Cardiac muscle cell (in vitro differentiated cells and primary cell): Measurements from ENCODE around the gene IMPDH1. TPM values are rescaled to one million over a fixed set of nuclear protein-coding genes. Genes with fewer than 3 reads are reported as not detected.

ENCODE experiments used
- DNase-seq, 2 donors: peaks; one replicate each; pipeline versions ENCODE4 v3.0.0 to v3.0.0-alpha.2; 2010 to 2017; ENCODE audit warnings: low read depth in 1 of 2, low spot score in 1 of 2
- H3K27ac ChIP-seq: fragments of 200-600 bp; sonication (generic); 2 replicates; pipeline ENCODE4 v1.5.1; 2016
- H3K27me3 ChIP-seq: fragments of 200-600 bp; sonication (generic); 2 replicates; pipeline ENCODE4 v1.6.0; 2016; ENCODE audit warnings: control low read depth
- H3K36me3 ChIP-seq: fragments of 200-600 bp; sonication (generic); 2 replicates; pipeline ENCODE4 v1.5.1; 2016; ENCODE audit warnings: control low read depth
- H3K4me1 ChIP-seq: fragments of 200-600 bp; sonication (generic); 2 replicates; pipeline ENCODE4 v1.8.1; 2017; ENCODE audit warnings: low read depth, mild to moderate bottlenecking, mixed run types
- H3K4me3 ChIP-seq: fragments of 200-600 bp; sonication (generic); 2 replicates; pipeline ENCODE4 v1.5.1; 2016; ENCODE audit warnings: mild to moderate bottlenecking
- H3K9me3 ChIP-seq: fragments of 200-600 bp; sonication (generic); 2 replicates; pipeline ENCODE4 v1.5.1; 2017; ENCODE audit warnings: low read depth, mild to moderate bottlenecking, control low read depth
- CTCF ChIP-seq: IDR thresholded peaks from 2 replicates; pipeline ENCODE4 v1.5.1; 2012; ENCODE audit warnings: low read depth, mild to moderate bottlenecking, low read length
- polyA plus RNA-seq: library from polyadenylated mRNA; unstranded; fragments of >200 nt; fragmentation: Nextera tagmentation; extraction: Ambion mirVana; gene quantifications from 2 replicates; pipeline ENCODE4 v1.2.1, GENCODE V29; 2016
- total RNA-seq: library from RNA; depleted of rRNA; stranded (reverse); fragments of >200 nt; gene quantifications from 2 replicates; pipeline ENCODE4 v1.2.3, GENCODE V29; 2016

Gene IMPDH1
- total and polyA plus RNA-seq, 2 experiments from 2014 or later: 20.5 to 24.0 TPM

GRCh38 chr7:128343554-128344430, 66.0 kb downstream of the IMPDH1 start, which contains the start of gene RBM28:
Gene RBM28 (minus strand): TSS chr7:128343908. CDS start chr7:128343793, 115 bp downstream.
- peak; percentile 94 to 96 for DNase-seq
- H3K36me3 ChIP-seq: peaks cover 3% of the 10 kb centered on the region
- H3K4me3 ChIP-seq: peak within 1 kb of the TSS; percentile 60
- H3K4me1 ChIP-seq: no peaks in the 10 kb centered on the region
- no peaks in the 10 kb centered on the region for H3K9me3 ChIP-seq
- peak within 1 kb of the TSS; percentile 93 for H3K27ac ChIP-seq
- peaks cover 6% of the 10 kb centered on the region for H3K27me3 ChIP-seq
- TF ChIP-seq CTCF: no peak

Other genes starting within 250 kb of the IMPDH1 start
- not detected in 2 replicates for gene LEP, start 168.7 kb downstream of the IMPDH1 start, total RNA-seq
- not detected in 2 replicates for gene LEP, start 168.7 kb downstream of the IMPDH1 start, polyA plus RNA-seq
- 13.1 and 26.4 TPM in 2 replicates for gene RBM28, start 66.1 kb downstream of the IMPDH1 start, total RNA-seq
- gene RBM28, start 66.1 kb downstream of the IMPDH1 start, polyA plus RNA-seq: 23.0 and 33.5 TPM in 2 replicates
- 17.6 and 26.6 TPM in 2 replicates for gene PRRT4, start 48.3 kb downstream of the IMPDH1 start, total RNA-seq
- gene PRRT4, start 48.3 kb downstream of the IMPDH1 start, polyA plus RNA-seq: 13.2 and 20.7 TPM in 2 replicates
- 16.2 and 27.5 TPM in 2 replicates for gene HILPDA, start 45.9 kb upstream of the IMPDH1 start, total RNA-seq
- gene HILPDA, start 45.9 kb upstream of the IMPDH1 start, polyA plus RNA-seq: 48.7 and 56.0 TPM in 2 replicates
- gene METTL2B, start 66.8 kb upstream of the IMPDH1 start, total RNA-seq: 27.9 and 32.2 TPM in 2 replicates
- 21.3 TPM in 2 replicates for gene METTL2B, start 66.8 kb upstream of the IMPDH1 start, polyA plus RNA-seq